Ovary (tissue), 9 donors: Measurements from ENCODE around the gene SKIL. TPM values are rescaled to one million over a fixed set of nuclear protein-coding genes. Genes with fewer than 3 reads are reported as not detected.

Source experiments
- DNase-seq, 5 donors: peaks; one replicate each; pipeline ENCODE4 v3.0.0-alpha.2; 2019 to 2020
- H3K27ac ChIP-seq, 2 donors: fragments of 200-600 bp; one replicate each; pipeline versions ENCODE4 v1.5.1 to v1.8.0; 2019 to 2022
- H3K27me3 ChIP-seq: fragments of 200-600 bp; one replicate; pipeline ENCODE4 v1.8.0; 2022
- H3K36me3 ChIP-seq: fragments of 200-600 bp; sonication (generic); one replicate; pipeline ENCODE4 v1.5.1; 2019
- H3K4me1 ChIP-seq: one replicate; pipeline ENCODE4 v1.8.1; 2013; ENCODE audit warnings: mild to moderate bottlenecking, moderate library complexity; ENCODE audit not compliant: insufficient read depth
- H3K4me3 ChIP-seq: fragments of 200-600 bp; sonication (generic); one replicate; pipeline ENCODE4 v1.5.1; 2017
- H3K9me3 ChIP-seq, 2 donors: fragments of 200-600 bp in 1 of 2; sonication (generic) in 1 of 2; one replicate each; pipeline versions ENCODE4 v1.5.1 to v1.8.1; 2013 to 2019; ENCODE audit warnings: mild to moderate bottlenecking in 1 of 2, moderate library complexity in 1 of 2
- EP300 ChIP-seq: sonication (generic); formaldehyde crosslinking; IDR thresholded peaks from one replicate; pipeline ENCODE4 v1.6.1; 2017; ENCODE audit warnings: antibody characterized with exemption
- POLR2A ChIP-seq: fragments of 450-650 bp; IDR thresholded peaks from one replicate; pipeline ENCODE4 v1.6.1; 2017; ENCODE audit warnings: antibody characterized with exemption, mild to moderate bottlenecking, moderate library complexity
- WGBS, 3 donors: extraction: QIAGEN DNeasy Blood & Tissue Kit in 1 of 3; methylation state at CpG; one replicate each; pipeline versions ENCODE4 v1.1.5 to v1.1.7; 2013 to 2017; 5-methylcytosine and 5-hydroxymethylcytosine counted together
- intact Hi-C, 4 donors: fragments of 100-400 bp; cut with DNase I; formaldehyde crosslinking; loops; one replicate each; pipeline versions ENCODE4 v1.11.0 to v1.15.1; 2022 to 2023
- polyA plus RNA-seq, 2 donors: library from polyadenylated mRNA; stranded (reverse); fragments of 200-250 nt in 1 of 2; fragments of 350-450 nt in 1 of 2; fragmentation: Illumina TruSeq in 1 of 2; extraction: RNeasy Lipid Tissue Mini Kit (QIAGEN cat#74804) in 1 of 2; gene quantifications; one replicate each; pipeline ENCODE4 v1.2.3, GENCODE V29; 2013 to 2014
- total RNA-seq, 7 donors: library from RNA; depleted of rRNA in 2 of 7; stranded (reverse); fragments of >200 nt in 2 of 7; fragmentation: NEBNext Ultra II Directional in 3 of 7; extraction: Animal tissue kit (Norgen Biotek cat#: 25700) in 3 of 7; gene quantifications; one replicate each; pipeline versions ENCODE4 v1.1.0 to v1.2.4, GENCODE V29; 2016 to 2023
- TF ChIP-seq, protein P1 (sequence below), 3 donors: fragments of 450-650 bp in 2 of 3; fragments of 200-600 bp in 1 of 3; IDR thresholded peaks; one replicate each; pipeline versions ENCODE4 v1.5.1 to v1.8.0; 2016 to 2022; ENCODE audit warnings: antibody characterized with exemption in 3 of 3, mild to moderate bottlenecking in 1 of 3
- donor health status: DM: no; HTN: no; CAD: no; lungs with moderate emphysema.
- donor health status: DM: no; HTN: no; CAD: no.
- donor health status: Bipolar disorder and iron deficiency.
- donor health status: DM: yes; HTN: yes; CAD: no.
- donor health status: DM: no; HTN: no; CAD: no.
- donor health status: DM: yes; HTN: yes; CAD: no.

Gene SKIL
- total and polyA plus RNA-seq, 9 donors = 8.2 to 57.8 (median 47.4) TPM

DNA sequence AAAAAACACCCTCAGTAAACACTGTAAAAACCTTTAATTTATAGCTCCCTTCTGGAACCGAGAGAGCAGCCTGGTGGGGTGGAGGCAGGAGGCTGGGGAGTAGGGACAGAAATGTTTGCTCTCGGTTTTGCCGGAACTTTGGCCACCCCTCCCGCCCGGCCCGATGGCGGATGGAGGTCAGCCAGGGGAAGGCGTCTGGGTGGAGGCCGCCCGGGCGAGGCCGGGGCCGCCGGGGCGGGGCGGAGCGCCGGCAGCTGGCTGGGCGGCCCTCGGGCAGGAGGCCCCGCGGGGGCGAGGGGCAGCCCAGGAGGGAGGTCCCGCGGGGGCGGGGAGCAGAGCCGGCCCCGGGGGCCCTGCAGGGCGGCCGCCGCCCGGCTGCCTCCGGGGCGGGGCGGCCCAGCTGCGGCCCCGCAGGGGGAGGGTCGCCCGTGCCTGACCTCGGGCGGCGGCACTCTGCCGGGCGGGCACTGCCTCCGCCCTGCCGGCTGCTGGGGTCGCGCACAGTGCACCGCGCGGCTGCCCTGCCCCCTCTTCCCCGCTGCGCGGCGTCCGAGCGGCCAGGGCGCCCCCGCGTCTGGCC, 829 bp upstream of the SKIL start:
- Histone ChIP-seq H3K4me3 (peak overlapping the region; percentile 79), H3K27ac (peak overlapping the region; percentile 99 to 100), H3K27me3 (no peaks in the 10 kb centered on the region), H3K9me3 (no peaks in the 10 kb centered on the region), H3K4me1 (peaks cover 7% of the 10 kb centered on the region), H3K36me3 (no peaks in the 10 kb centered on the region)
- intact Hi-C loops = loop anchor here in 3 of 4 donors (5.0 to 10.0 kb wide), 6 partner anchors 44 to 1901 kb away; partner anchors contain the start of genes PHC3 (in 2 of the 3), CLDN11 (in 1 of the 3), MYNN (in 1 of the 3) and SEC62 (in 1 of the 3)
- peak; percentile 87 to 91 (median 89) for DNase-seq
- WGBS, 3 donors = 0 to 1% (median 0%) methylated on average over 35 to 60 of the region's 60 CpGs
- no peak for TF ChIP-seq EP300
- TF ChIP-seq POLR2A = no peak
- TF ChIP-seq, protein P1, sequence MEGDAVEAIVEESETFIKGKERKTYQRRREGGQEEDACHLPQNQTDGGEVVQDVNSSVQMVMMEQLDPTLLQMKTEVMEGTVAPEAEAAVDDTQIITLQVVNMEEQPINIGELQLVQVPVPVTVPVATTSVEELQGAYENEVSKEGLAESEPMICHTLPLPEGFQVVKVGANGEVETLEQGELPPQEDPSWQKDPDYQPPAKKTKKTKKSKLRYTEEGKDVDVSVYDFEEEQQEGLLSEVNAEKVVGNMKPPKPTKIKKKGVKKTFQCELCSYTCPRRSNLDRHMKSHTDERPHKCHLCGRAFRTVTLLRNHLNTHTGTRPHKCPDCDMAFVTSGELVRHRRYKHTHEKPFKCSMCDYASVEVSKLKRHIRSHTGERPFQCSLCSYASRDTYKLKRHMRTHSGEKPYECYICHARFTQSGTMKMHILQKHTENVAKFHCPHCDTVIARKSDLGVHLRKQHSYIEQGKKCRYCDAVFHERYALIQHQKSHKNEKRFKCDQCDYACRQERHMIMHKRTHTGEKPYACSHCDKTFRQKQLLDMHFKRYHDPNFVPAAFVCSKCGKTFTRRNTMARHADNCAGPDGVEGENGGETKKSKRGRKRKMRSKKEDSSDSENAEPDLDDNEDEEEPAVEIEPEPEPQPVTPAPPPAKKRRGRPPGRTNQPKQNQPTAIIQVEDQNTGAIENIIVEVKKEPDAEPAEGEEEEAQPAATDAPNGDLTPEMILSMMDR (IDR thresholded peaks at IDR 0.05) = no peak

DNA sequence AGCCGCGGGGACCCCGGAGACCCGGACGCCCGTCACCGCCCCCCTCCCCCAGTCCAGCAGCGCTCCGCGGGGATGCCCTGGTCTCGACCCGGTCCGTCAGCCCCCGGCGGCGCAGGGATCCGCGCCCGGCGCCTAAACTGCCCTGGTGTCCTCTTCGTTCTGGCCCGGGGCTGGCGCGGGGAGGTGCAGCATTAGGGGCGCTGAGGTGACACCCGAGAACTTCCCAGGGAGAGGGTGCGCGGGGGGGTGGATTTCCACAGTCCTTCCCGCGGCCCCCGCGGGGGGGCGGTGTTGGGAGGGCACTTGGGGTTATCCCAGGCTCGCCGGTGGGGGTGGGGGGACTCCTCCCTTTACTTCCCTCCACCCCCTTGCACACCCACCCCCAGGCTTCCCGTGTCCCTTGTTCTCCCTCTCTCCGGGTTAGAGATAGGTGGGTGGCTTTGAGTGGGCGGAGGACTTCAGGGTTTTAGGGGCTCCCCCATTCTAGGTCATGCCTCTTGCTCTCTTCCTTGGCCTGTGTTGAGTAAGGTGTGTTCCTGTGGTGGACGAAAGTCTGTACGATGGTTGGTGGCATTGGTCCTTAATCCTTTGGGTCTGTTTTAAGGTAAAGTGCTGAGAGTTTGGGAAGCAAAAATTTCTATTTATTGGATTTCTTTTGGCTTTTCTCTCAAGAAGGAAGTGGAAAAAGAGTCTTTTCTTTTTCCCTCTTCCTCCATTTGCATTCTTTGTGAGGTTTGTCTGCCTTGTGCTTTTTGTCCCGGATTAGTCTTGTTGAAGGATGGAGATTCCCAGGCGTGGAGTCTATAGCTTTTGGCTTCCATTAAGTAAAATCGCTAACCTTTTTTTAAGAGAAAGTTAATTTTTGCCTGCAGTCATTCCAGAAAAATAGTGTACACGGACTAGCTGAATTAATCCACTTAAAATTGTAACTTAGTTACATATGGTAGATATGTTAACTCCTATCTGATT, 811 bp downstream of the SKIL start:
- H3K4me1 ChIP-seq = peaks cover 11% of the 10 kb centered on the region
- 1 to 3% (median 1%) methylated on average over 9 to 44 of the region's 44 CpGs for WGBS, 3 donors

GRCh38 chr3:170359178-170359704, 1.7 kb downstream of the SKIL start:
- TF ChIP-seq, protein P1 (IDR thresholded peaks at IDR 0.05) = no peak
- TF ChIP-seq EP300 (no peak), POLR2A (no peak)
- H3K27me3 ChIP-seq = no peaks in the 10 kb centered on the region
- 47 to 57% (median 54%) methylated on average over 20 of the region's 20 CpGs for WGBS, 3 donors
- no peaks in the 10 kb centered on the region for H3K36me3 ChIP-seq
- peak in 1 of 5 donors; percentile 29 for DNase-seq
- H3K4me1 ChIP-seq = peaks cover 11% of the 10 kb centered on the region
- peak overlapping the region in 1 of 2 donors; percentile 100 for H3K27ac ChIP-seq
- no peaks in the 10 kb centered on the region for H3K9me3 ChIP-seq
- intact Hi-C loops = loop anchor here in 3 of 4 donors (5.0 to 10.0 kb wide), 6 partner anchors 47 to 1898 kb away; partner anchors contain the start of genes PHC3 (in 2 of the 3), CLDN11 (in 1 of the 3), MYNN (in 1 of the 3) and SEC62 (in 1 of the 3)
- H3K4me3 ChIP-seq = peak overlapping the region; percentile 79

More for the DNA sequence above, 811 bp downstream of the SKIL start:
- TF ChIP-seq, protein P1 (IDR thresholded peaks at IDR 0.05) = peak in 2 of 3 donors; percentile 16 to 21
- TF ChIP-seq POLR2A (no peak), EP300 (no peak)
- H3K4me3 ChIP-seq = peak overlapping the region; percentile 79
- peak overlapping the region; percentile 99 to 100 for H3K27ac ChIP-seq
- no peaks in the 10 kb centered on the region for H3K36me3 ChIP-seq
- H3K9me3 ChIP-seq = no peaks in the 10 kb centered on the region
- DNase-seq = peak; percentile 80 to 92 (median 89)
- no peaks in the 10 kb centered on the region for H3K27me3 ChIP-seq
- intact Hi-C loops = loop anchor here in 3 of 4 donors (5.0 to 10.0 kb wide), 6 partner anchors 46 to 1899 kb away; partner anchors contain the start of genes PHC3 (in 2 of the 3), CLDN11 (in 1 of the 3), MYNN (in 1 of the 3) and SEC62 (in 1 of the 3)

DNA sequence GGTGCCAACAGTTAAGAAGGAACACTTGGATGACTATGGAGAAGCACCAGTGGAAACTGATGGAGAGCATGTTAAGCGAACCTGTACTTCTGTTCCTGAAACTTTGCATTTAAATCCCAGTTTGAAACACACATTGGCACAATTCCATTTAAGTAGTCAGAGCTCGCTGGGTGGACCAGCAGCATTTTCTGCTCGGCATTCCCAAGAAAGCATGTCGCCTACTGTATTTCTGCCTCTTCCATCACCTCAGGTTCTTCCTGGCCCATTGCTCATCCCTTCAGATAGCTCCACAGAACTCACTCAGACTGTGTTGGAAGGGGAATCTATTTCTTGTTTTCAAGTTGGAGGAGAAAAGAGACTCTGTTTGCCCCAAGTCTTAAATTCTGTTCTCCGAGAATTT, 3.0 kb downstream of the SKIL start:
- Histone ChIP-seq H3K9me3 (no peaks in the 10 kb centered on the region), H3K4me1 (peaks cover 11% of the 10 kb centered on the region), H3K27ac (no peak overlapping the region), H3K27me3 (no peaks in the 10 kb centered on the region), H3K4me3 (no peak overlapping the region), H3K36me3 (no peaks in the 10 kb centered on the region)
- intact Hi-C loops = no loop called here
- TF ChIP-seq, protein P1 (IDR thresholded peaks at IDR 0.05) = no peak
- TF ChIP-seq POLR2A (no peak), EP300 (no peak)
- WGBS, 3 donors = 85 to 91% (median 89%) methylated on average over 5 of the region's 5 CpGs
- no peak for DNase-seq
